Measurements from ENCODE around the gene VRTN. TPM values are rescaled to one million over a fixed set of nuclear protein-coding genes. Genes with fewer than 3 reads are reported as not detected.

The VRTN gene
- total and polyA plus RNA-seq, 2 of the 13 experiments (the other 11 are each of a cell fraction or from before 2014, with no cell fraction given) = not detected

DNA sequence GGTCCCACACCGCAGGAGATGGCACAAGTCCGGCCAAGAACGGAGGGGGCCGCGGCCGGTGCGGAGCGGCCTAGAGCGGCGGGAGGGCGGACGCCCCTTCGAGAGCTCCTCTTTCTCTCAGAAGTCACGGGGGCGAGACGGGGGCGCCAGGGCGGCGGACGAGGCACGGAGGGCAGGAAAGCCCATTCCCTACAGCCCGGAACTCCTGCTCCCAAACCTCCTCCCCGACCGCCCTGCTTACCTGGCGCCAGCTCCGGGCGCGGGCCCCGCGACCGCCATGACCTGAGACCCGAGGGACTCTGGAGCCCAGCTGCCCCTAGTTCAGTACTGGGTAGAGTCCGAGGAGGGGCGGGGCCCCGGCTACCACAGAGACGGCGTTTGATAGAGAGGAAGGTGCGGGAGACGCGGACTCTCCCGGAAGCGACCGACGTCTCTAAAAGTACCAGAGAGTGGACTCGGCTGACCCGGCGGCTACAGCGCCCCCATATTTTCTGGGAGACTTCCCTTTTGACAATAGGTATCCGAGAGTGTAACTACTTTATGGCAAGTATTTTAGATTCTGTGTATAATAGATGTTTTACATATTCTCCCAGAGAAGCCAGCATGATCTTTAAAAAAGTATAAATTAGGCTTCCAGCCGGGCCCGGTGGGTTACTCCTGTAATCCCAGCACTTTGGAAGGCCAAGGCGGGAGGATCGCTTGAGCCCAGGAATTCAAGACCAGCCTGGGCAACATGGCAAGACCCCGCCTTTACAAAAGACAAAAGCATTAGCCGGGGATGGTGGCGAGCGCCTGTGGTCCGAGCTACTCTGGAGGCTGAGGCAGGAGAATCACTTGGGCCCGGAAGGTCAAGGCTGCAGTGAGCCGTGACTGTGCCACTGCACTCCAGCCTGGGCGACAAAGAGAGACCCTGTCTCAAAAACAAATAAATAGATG lies 45.4 kb upstream of the VRTN start, which contains the start of gene ABCD4 (continued):
- TF ChIP-seq, protein P1, sequence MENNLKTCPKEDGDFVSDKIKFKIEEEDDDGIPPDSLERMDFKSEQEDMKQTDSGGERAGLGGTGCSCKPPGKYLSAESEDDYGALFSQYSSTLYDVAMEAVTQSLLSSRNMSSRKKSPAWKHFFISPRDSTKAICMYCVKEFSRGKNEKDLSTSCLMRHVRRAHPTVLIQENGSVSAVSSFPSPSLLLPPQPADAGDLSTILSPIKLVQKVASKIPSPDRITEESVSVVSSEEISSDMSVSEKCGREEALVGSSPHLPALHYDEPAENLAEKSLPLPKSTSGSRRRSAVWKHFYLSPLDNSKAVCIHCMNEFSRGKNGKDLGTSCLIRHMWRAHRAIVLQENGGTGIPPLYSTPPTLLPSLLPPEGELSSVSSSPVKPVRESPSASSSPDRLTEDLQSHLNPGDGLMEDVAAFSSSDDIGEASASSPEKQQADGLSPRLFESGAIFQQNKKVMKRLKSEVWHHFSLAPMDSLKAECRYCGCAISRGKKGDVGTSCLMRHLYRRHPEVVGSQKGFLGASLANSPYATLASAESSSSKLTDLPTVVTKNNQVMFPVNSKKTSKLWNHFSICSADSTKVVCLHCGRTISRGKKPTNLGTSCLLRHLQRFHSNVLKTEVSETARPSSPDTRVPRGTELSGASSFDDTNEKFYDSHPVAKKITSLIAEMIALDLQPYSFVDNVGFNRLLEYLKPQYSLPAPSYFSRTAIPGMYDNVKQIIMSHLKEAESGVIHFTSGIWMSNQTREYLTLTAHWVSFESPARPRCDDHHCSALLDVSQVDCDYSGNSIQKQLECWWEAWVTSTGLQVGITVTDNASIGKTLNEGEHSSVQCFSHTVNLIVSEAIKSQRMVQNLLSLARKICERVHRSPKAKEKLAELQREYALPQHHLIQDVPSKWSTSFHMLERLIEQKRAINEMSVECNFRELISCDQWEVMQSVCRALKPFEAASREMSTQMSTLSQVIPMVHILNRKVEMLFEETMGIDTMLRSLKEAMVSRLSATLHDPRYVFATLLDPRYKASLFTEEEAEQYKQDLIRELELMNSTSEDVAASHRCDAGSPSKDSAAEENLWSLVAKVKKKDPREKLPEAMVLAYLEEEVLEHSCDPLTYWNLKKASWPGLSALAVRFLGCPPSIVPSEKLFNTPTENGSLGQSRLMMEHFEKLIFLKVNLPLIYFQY (CRISPR knock-in tag; IDR thresholded peaks at IDR 0.05; ENCODE audit: borderline replicate concordance) = peak; percentile 67; the same call in 1 of the 2 replicates
- TF ChIP-seq PRMT3 (CRISPR knock-in tag; IDR thresholded peaks at IDR 0.05; ENCODE audit: borderline replicate concordance, low read depth) = no peak
- peak; percentile 46; the same call in 1 of the 2 replicates for TF ChIP-seq ZNF766 (CRISPR knock-in tag; IDR thresholded peaks at IDR 0.05; ENCODE audit: borderline replicate concordance)
- TF ChIP-seq, protein P2, sequence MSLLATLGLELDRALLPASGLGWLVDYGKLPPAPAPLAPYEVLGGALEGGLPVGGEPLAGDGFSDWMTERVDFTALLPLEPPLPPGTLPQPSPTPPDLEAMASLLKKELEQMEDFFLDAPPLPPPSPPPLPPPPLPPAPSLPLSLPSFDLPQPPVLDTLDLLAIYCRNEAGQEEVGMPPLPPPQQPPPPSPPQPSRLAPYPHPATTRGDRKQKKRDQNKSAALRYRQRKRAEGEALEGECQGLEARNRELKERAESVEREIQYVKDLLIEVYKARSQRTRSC (CRISPR knock-in tag; IDR thresholded peaks at IDR 0.05; ENCODE audit: low read depth) = no peak
- TF ChIP-seq MED13 (CRISPR knock-in tag; IDR thresholded peaks at IDR 0.05) = no peak
- TF ChIP-seq ZFP62 (CRISPR knock-in tag; IDR thresholded peaks at IDR 0.05) = no peak
- peak; percentile 81 for TF ChIP-seq ZNF543 (CRISPR knock-in tag; IDR thresholded peaks at IDR 0.05)
- peak; percentile 73; the same call in 1 of the 2 replicates for TF ChIP-seq SIN3A (IDR thresholded peaks at IDR 0.05; ENCODE audit: borderline replicate concordance, low read depth, low read length)
- TF ChIP-seq, protein P3, sequence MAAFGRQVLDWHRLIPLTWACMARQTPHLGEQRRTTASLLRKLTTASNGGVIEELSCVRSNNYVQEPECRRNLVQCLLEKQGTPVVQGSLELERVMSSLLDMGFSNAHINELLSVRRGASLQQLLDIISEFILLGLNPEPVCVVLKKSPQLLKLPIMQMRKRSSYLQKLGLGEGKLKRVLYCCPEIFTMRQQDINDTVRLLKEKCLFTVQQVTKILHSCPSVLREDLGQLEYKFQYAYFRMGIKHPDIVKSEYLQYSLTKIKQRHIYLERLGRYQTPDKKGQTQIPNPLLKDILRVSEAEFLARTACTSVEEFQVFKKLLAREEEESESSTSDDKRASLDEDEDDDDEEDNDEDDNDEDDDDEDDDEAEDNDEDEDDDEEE (CRISPR knock-in tag; IDR thresholded peaks at IDR 0.05) = peak; percentile 68; the same call in 1 of the 2 replicates
- TF ChIP-seq ZNF496 (CRISPR knock-in tag; IDR thresholded peaks at IDR 0.05; ENCODE audit: insufficient replicate concordance) = no peak
- TF ChIP-seq ZNF292 (CRISPR knock-in tag; IDR thresholded peaks at IDR 0.05; ENCODE audit: borderline replicate concordance, low read depth) = peak; percentile 66; the same call in 1 of the 2 replicates
- TF ChIP-seq MZF1 (CRISPR knock-in tag; IDR thresholded peaks at IDR 0.05; ENCODE audit: borderline replicate concordance) = peak; percentile 54; the same call in 1 of the 2 replicates
- TF ChIP-seq ZNF326 (CRISPR knock-in tag; IDR thresholded peaks at IDR 0.05; ENCODE audit: borderline replicate concordance) = no peak
- TF ChIP-seq CCDC6 (CRISPR knock-in tag; IDR thresholded peaks at IDR 0.05) = no peak
- TF ChIP-seq, protein P4, sequence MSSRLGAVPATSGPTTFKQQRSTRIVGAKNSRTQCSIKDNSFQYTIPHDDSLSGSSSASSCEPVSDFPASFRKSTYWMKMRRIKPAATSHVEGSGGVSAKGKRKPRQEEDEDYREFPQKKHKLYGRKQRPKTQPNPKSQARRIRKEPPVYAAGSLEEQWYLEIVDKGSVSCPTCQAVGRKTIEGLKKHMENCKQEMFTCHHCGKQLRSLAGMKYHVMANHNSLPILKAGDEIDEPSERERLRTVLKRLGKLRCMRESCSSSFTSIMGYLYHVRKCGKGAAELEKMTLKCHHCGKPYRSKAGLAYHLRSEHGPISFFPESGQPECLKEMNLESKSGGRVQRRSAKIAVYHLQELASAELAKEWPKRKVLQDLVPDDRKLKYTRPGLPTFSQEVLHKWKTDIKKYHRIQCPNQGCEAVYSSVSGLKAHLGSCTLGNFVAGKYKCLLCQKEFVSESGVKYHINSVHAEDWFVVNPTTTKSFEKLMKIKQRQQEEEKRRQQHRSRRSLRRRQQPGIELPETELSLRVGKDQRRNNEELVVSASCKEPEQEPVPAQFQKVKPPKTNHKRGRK (CRISPR knock-in tag; IDR thresholded peaks at IDR 0.05) = no peak
- TF ChIP-seq, protein P5, sequence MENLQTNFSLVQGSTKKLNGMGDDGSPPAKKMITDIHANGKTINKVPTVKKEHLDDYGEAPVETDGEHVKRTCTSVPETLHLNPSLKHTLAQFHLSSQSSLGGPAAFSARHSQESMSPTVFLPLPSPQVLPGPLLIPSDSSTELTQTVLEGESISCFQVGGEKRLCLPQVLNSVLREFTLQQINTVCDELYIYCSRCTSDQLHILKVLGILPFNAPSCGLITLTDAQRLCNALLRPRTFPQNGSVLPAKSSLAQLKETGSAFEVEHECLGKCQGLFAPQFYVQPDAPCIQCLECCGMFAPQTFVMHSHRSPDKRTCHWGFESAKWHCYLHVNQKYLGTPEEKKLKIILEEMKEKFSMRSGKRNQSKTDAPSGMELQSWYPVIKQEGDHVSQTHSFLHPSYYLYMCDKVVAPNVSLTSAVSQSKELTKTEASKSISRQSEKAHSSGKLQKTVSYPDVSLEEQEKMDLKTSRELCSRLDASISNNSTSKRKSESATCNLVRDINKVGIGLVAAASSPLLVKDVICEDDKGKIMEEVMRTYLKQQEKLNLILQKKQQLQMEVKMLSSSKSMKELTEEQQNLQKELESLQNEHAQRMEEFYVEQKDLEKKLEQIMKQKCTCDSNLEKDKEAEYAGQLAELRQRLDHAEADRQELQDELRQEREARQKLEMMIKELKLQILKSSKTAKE (CRISPR knock-in tag; IDR thresholded peaks at IDR 0.05; ENCODE audit: borderline replicate concordance) = no peak; the same call in 1 of the 2 replicates

Measured in HepG2 (cell line).